ENCODE measurements around the gene PRKCB.

- TF ChIP-seq, protein P1, sequence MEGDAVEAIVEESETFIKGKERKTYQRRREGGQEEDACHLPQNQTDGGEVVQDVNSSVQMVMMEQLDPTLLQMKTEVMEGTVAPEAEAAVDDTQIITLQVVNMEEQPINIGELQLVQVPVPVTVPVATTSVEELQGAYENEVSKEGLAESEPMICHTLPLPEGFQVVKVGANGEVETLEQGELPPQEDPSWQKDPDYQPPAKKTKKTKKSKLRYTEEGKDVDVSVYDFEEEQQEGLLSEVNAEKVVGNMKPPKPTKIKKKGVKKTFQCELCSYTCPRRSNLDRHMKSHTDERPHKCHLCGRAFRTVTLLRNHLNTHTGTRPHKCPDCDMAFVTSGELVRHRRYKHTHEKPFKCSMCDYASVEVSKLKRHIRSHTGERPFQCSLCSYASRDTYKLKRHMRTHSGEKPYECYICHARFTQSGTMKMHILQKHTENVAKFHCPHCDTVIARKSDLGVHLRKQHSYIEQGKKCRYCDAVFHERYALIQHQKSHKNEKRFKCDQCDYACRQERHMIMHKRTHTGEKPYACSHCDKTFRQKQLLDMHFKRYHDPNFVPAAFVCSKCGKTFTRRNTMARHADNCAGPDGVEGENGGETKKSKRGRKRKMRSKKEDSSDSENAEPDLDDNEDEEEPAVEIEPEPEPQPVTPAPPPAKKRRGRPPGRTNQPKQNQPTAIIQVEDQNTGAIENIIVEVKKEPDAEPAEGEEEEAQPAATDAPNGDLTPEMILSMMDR (IDR thresholded peaks at IDR 0.05; ENCODE audit: low read depth, low read length, poor library complexity, severe bottlenecking), result no peak
- no peak for TF ChIP-seq EZH2phosphoT487 (IDR thresholded peaks at IDR 0.05; ENCODE audit: borderline replicate concordance, low read length)
Measured at GRCh38 chr16:24214992-24215391, 379.2 kb downstream of the PRKCB start.
